ENCODE measurements around the gene LEF1.

GRCh38 chr4:108144451-108144850, 24.3 kb downstream of the LEF1 start:
- TF ChIP-seq CTCF (IDR thresholded peaks at IDR 0.05; ENCODE audit: extremely low read depth in 1 of 2, insufficient read depth in 1 of 2, low read depth in 1 of 2, low read length in 2 of 2) (no peak), MAX (IDR thresholded peaks at IDR 0.05; ENCODE audit: insufficient read depth, insufficient read length) (no peak), POLR2A (IDR thresholded peaks at IDR 0.05; ENCODE audit: low read depth, low read length) (no peak), POLR2AphosphoS5 (IDR thresholded peaks at IDR 0.05; ENCODE audit: insufficient read depth, low read depth, low read length) (no peak), JUN (IDR thresholded peaks at IDR 0.05; ENCODE audit: borderline replicate concordance, insufficient read depth, insufficient read length, low read depth) (no peak), EZH2 (IDR thresholded peaks at IDR 0.05; ENCODE audit: borderline replicate concordance, low read depth, low read length, severe bottlenecking) (no peak), FOS (IDR thresholded peaks at IDR 0.05; ENCODE audit: borderline replicate concordance, insufficient read depth, low read length) (no peak), MYC (IDR thresholded peaks at IDR 0.05; ENCODE audit: low read depth, low read length) (no peak)

Data from endothelial cell of umbilical vein (primary cell).